ENCODE measurements around the gene ZFHX3. TPM values are rescaled to one million over a fixed set of nuclear protein-coding genes. Genes with fewer than 3 reads are reported as not detected.

ZFHX3 gene
- total and polyA plus RNA-seq, 2 of the 8 experiments (the other 6 are each of a cell fraction or from before 2014, with no cell fraction given): 0.08 to 0.99 TPM

- H3K4ac ChIP-seq (replicated peaks; ENCODE audit: insufficient read length, low read depth, low read length): no peak overlapping the region
- H3K79me1 ChIP-seq (ENCODE audit: low read depth, low read length): no peaks in the 10 kb centered on the region
- no peaks in the 10 kb centered on the region for H3K79me2 ChIP-seq (ENCODE audit: control insufficient read depth in 1 of 2, insufficient read depth in 2 of 2, low read length in 2 of 2)
- H2AFZ ChIP-seq (ENCODE audit: low read length): no peak overlapping the region
- ChIA-PET CTCF (ENCODE audit: partially characterized antibody) (interaction anchor here (0.6 to 20.6 kb wide), 48 partner anchors 7 to 628 kb away, joined by 3 to 376 read pairs (median 4); no protein-coding TSS in a partner anchor), POLR2A (ENCODE audit: partially characterized antibody) (no interaction called here)
- no peak overlapping the region for H4K8ac ChIP-seq (ENCODE audit: extremely low read depth, insufficient read depth, low read length)
- H4K5ac ChIP-seq (ENCODE audit: insufficient read length, low read depth, low read length): no peak overlapping the region
- H3K27me3 ChIP-seq (replicated peaks in 1 of 4; ENCODE audit: control insufficient read depth in 3 of 4, extremely low read depth in 1 of 4, insufficient read depth in 3 of 4, low read length in 3 of 4): no peaks in the 10 kb centered on the region
- no peak overlapping the region for H3K18ac ChIP-seq (ENCODE audit: extremely low read depth, low read length)
- H2AK5ac ChIP-seq (ENCODE audit: low read depth, low read length): no peak overlapping the region
- H3K14ac ChIP-seq (ENCODE audit: insufficient read length): no peak overlapping the region
- no peaks in the 10 kb centered on the region; a peak in 1 of 8 replicates for H3K36me3 ChIP-seq (ENCODE audit: control insufficient read depth in 2 of 4, insufficient read depth in 4 of 4, low read length in 3 of 4)
- H3K56ac ChIP-seq (replicated peaks; ENCODE audit: insufficient read length, low read depth, low read length): no peak overlapping the region
- no peak overlapping the region for H2BK12ac ChIP-seq (ENCODE audit: low read depth, low read length)
- H2BK20ac ChIP-seq (ENCODE audit: low read length): no peak overlapping the region
- no peak overlapping the region for H2BK120ac ChIP-seq (replicated peaks; ENCODE audit: low read depth, low read length)
- H3K4me2 ChIP-seq (ENCODE audit: insufficient read depth in 1 of 2, low read depth in 2 of 2, low read length in 2 of 2): no peak overlapping the region
- FAIRE-seq (no peak), DNase-seq (ENCODE audit: low read depth in 1 of 2, low spot score in 2 of 2) (no peak)
- H3K4me1 ChIP-seq (replicated peaks in 1 of 4; ENCODE audit: control insufficient read depth in 3 of 4, insufficient read depth in 4 of 4, low read length in 3 of 4): peaks cover 0 to 1% (median 0%) of the 10 kb centered on the region in 4 experiments; a peak in 2 of 7 replicates
- no peak overlapping the region for H3K4me3 ChIP-seq (ENCODE audit: extremely low read depth in 1 of 4, insufficient read depth in 2 of 4, low read depth in 3 of 4, low read length in 4 of 4)
- TF ChIP-seq JUND (IDR thresholded peaks at IDR 0.05; ENCODE audit: low read length): no peak
- no peak for TF ChIP-seq E2F6 (IDR thresholded peaks at IDR 0.05)
- TF ChIP-seq SP2 (IDR thresholded peaks at IDR 0.05; ENCODE audit: low read length): no peak
- no peak for TF ChIP-seq TEAD4 (IDR thresholded peaks at IDR 0.05; ENCODE audit: low read depth, low read length)
- TF ChIP-seq CTBP2 (IDR thresholded peaks at IDR 0.05; ENCODE audit: borderline replicate concordance, insufficient read depth, insufficient read length, low read length): no peak
- TF ChIP-seq BRCA1 (IDR thresholded peaks at IDR 0.05; ENCODE audit: low read depth, low read length): no peak
- no peak for TF ChIP-seq EZH2 (IDR thresholded peaks at IDR 0.05; ENCODE audit: low read depth, low read length, severe bottlenecking)
- no peak for TF ChIP-seq ASH2L (IDR thresholded peaks at IDR 0.05; ENCODE audit: low read length)
- H3K27ac ChIP-seq (ENCODE audit: low read depth, low read length): no peak overlapping the region
- H4K91ac ChIP-seq (replicated peaks; ENCODE audit: insufficient read length, low read length): no peak overlapping the region
- no peak overlapping the region for H3K23ac ChIP-seq (ENCODE audit: insufficient read length)
- no peak overlapping the region for H2BK5ac ChIP-seq (ENCODE audit: low read depth, low read length)
- no peak overlapping the region for H3K9ac ChIP-seq (replicated peaks in 1 of 4; ENCODE audit: extremely low read depth in 1 of 4, low read depth in 3 of 4, low read length in 3 of 4)
- H3K23me2 ChIP-seq (ENCODE audit: low read depth, low read length): no peaks in the 10 kb centered on the region
- H4K20me1 ChIP-seq (replicated peaks in 1 of 2; ENCODE audit: control insufficient read depth in 1 of 2, insufficient read depth in 2 of 2, low read length in 2 of 2): no peaks in the 10 kb centered on the region
- no peak overlapping the region for H2BK15ac ChIP-seq (ENCODE audit: low read length)
- no peaks in the 10 kb centered on the region for H3K9me3 ChIP-seq (ENCODE audit: insufficient read depth in 2 of 2, low read depth in 1 of 2, low read length in 1 of 2)
- WGBS, 2 experiments (ENCODE audit: extremely low coverage in 1 of 2, insufficient coverage in 1 of 2, insufficient read length in 1 of 2, insufficient replicate concordance in 2 of 2, low coverage in 1 of 2, low lambda C conversion rate in 2 of 2, missing lambda C conversion rate in 1 of 2): 82% methylated on average over 3 of the region's 3 CpGs; no CpG with 5 or more reads in 1 of the 2 experiments
These were observed 214.4 kb downstream of the ZFHX3 start for GRCh38 chr16:72833482-72833881.
